Measurements from ENCODE around the gene MID1.

Gene MID1, protein sequence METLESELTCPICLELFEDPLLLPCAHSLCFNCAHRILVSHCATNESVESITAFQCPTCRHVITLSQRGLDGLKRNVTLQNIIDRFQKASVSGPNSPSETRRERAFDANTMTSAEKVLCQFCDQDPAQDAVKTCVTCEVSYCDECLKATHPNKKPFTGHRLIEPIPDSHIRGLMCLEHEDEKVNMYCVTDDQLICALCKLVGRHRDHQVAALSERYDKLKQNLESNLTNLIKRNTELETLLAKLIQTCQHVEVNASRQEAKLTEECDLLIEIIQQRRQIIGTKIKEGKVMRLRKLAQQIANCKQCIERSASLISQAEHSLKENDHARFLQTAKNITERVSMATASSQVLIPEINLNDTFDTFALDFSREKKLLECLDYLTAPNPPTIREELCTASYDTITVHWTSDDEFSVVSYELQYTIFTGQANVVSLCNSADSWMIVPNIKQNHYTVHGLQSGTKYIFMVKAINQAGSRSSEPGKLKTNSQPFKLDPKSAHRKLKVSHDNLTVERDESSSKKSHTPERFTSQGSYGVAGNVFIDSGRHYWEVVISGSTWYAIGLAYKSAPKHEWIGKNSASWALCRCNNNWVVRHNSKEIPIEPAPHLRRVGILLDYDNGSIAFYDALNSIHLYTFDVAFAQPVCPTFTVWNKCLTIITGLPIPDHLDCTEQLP

DNA sequence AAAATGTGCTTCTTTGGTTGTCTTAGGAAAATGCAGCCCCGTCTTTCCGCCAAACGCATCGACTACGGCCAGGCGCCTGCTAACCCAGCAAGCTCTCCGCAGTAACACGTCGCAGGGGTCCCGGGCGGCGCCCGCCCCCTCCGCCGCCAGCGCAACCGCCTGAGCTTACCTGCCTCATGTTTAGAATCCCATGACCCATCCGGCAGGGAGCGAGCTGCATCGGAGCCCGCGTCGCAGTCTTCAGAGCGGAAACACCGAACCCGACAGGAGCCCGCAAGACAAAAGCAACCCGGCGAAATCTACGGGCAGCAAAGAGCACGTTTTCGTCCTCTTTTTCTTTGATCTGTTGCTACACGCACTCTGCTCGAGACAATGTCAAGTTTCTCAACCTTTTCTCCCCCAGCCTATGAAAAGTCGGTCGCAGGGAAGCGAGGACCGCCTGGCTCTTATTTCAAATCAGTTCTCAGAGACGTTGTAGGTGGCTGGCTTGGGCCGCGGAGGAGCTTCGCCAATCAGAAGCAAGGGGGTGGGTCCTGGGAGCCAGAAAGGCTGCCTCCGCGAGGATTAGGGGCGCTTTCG, at the start of gene MID1:
TSS of gene MID1 (minus strand) at position 465 of the 579 bp plus-strand sequence. CDS start 53,038 bp downstream, outside the sequence.
- DNase-seq (ENCODE audit: extremely low spot score, insufficient read length, low read depth) (no peak), FAIRE-seq (no peak)

DNA sequence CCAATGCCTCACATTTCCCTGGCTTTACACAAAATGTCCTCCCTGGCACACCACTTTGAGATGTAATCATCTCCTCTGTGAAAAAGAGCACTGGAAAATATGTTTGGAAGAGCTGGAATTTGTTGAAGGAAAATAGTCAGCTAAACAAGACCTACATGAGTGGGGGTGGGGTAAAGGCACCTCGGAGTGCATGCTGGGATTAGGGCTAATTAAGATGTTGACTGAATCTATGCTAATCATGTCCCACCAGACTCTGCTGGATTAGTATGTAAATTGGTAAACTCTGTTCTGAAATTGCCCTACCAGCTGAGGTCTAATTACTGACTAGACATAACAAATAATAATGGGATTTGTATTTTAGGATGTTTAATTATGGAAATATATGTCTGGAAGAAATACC, 46.8 kb upstream of the MID1 start:
- FAIRE-seq, result no peak

DNA sequence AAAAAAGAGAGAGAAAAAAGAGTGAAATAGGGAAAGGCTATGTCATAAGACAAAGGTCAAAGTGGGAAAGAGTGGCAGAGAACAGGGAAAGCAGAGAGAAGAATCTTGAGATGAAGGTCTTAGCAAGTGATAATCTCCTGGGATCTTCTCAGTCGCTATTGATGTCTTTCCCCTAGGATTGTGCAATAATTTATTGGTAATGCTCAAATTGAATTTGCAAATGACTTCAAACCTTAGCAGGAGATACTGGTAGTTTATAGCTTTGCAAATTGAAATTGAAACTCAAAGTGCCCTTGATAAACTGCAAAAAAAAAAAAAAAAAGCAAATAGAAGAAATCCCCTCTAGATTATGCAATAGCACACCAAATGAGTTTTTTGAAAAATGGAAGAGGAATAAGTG, 45.7 kb upstream of the MID1 start:
- FAIRE-seq, result no peak
- no peak for DNase-seq (ENCODE audit: extremely low spot score, insufficient read length, low read depth)

More for the DNA sequence above, 46.8 kb upstream of the MID1 start:
- DNase-seq (ENCODE audit: extremely low spot score, insufficient read length, low read depth), result no peak

DNA sequence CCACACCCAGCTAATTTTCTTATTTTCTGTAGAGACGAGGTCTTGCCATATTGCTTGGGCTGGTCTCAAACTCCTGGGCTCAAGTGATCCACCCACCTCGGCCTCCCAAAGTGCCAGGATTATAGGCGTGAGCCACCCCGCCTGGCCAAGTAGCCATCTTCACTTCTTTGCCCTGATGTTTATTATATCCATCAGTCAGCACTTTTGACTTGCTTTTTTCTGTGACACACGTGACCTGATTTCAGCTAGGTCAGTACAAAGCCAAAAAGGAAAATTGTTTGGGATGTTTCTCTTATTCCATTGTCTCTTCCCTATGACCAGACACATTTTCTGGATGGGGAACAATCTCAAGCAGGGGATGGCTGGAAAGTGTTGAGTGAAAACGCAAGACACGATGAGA, 45.3 kb upstream of the MID1 start:
- no peak for FAIRE-seq
- no peak for DNase-seq (ENCODE audit: extremely low spot score, insufficient read length, low read depth)

DNA sequence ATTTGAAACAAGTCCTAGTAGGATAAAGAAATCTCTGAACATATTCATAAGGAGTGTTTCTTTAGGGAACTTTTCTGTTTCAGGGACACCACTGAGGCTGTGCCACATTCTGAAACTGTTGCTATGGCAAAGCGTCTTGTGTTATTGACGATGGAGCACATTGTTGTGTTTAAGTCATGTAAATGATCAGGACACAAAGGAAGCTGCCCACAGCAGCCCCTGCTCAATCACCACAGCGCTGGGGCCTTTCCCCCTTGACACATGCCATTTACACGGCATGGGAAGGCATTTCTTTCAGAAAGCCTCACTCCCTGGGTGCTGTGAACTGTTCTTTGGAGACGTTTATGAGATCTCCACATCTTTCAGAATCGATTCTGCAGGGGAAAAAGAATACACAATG, 39.8 kb upstream of the MID1 start:
- DNase-seq (ENCODE audit: extremely low spot score, insufficient read length, low read depth) (no peak), FAIRE-seq (no peak)

DNA sequence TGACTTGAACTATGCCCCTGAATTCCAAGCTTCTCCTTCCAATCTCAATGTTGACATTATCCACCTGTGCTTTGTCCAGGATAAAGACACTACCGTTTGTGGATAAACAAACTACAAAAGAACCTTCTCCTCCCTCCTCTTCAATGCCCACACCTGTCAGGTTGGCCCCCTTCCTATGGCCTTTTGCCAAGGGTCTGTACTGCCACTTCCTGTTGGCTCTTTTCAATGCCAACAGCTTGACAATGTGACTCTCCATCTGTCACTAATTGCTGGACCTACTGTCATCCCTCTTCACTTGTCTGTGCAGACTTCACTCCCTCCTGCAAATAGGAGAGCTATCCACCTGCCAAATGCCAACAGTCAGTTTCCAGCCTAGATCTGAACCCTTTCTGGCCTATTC, 35.8 kb upstream of the MID1 start:
- FAIRE-seq (no peak), DNase-seq (ENCODE audit: extremely low spot score, insufficient read length, low read depth) (no peak)

DNA sequence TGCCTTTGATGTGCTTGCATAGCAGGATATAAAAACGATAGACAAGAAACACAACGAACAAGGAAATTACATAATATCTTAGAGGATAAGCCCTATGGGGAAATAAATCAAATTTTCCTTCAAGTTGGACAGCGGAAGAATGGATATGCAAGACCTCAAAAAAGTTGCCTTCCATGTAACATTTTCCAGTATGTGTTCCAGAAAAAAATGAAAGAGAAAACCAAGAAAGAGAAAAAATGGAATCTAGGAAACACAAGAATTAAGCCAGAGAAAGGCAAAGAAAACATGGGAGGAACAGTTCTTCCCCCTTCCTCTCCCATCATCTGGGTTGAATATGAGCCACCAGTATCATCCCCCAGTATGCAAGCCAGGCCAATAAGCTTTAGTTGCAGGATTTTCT, 34.6 kb upstream of the MID1 start:
- FAIRE-seq (no peak), DNase-seq (ENCODE audit: extremely low spot score, insufficient read length, low read depth) (no peak)

DNA sequence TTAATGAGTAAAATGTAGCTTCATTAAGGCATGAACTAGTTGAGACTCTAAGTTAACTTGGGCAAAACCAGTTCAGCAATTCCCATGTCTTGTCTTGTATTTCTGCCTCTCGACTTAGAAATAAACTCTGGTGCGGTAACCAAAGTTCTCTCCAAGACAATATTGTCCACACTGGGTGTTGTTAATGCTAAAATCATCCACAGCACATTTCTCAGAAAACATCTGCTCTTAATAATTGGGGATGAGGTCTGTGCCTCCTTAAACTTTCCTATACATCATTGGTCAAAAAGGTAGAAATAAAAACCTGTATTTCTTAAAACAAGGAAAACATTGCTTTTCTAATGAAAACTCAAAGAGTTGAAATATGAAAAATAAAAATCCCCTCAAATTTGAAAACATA, 32.9 kb upstream of the MID1 start:
- DNase-seq (ENCODE audit: extremely low spot score, insufficient read length, low read depth), result no peak
- FAIRE-seq, result no peak

DNA sequence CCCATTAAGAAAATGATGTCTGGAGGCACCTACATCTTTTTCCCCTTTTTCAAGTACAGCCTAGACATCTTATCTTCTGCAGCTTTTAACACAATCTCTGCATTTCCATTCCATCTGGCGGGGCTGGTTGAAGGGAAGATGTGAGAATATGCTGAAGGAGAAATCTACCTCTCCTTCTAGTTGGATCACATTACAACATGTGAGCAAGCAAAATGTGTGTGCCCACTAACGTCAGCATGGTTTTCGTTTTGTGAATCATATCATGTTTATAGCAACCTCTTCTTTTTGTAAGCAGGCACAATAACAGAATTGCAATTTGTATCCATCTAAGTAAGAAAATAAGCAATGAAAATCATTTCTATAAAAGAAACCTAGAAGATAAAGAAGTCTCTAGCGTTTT, 28.9 kb upstream of the MID1 start:
- FAIRE-seq (no peak), DNase-seq (ENCODE audit: extremely low spot score, insufficient read length, low read depth) (no peak)

DNA sequence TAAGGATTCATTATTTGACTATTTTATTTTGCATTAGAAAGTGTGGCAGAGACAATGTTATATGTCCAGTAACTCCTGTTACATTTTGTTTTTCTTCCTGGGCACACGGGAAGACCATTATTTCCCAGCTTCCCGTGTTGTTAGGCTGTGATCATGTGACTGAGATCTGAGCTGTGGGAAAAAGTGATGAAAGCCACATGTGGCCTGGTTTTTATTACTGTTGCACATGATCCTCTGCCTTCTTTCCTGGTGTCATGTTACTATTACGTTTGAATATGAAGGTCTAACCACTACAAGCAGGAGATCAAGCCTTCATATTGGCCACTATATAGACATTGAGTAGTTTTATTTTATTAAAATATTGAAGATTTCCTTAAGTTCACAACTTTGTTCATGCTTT, 28.2 kb upstream of the MID1 start:
- DNase-seq (ENCODE audit: extremely low spot score, insufficient read length, low read depth) (no peak), FAIRE-seq (no peak)

DNA sequence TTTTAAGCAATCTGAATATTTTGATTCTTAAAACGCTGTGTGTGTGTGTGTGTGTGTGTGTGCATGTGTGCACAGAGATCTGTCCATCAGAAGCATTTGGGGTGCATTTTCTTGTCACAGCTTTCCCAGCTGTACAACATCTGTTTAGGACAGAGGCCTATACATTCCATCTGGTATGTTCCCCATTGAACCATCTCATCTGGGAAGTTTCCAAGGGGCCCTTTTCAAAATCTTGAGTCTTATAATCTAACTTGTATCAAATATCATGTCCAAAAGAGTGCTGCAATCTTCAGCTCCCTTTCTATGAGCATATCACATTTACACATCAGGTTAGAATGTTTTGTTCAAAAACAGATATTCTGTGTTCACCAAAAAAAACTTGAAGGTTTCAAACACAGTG, 16.5 kb upstream of the MID1 start:
- no peak for DNase-seq (ENCODE audit: extremely low spot score, insufficient read length, low read depth)
- FAIRE-seq, result no peak

DNA sequence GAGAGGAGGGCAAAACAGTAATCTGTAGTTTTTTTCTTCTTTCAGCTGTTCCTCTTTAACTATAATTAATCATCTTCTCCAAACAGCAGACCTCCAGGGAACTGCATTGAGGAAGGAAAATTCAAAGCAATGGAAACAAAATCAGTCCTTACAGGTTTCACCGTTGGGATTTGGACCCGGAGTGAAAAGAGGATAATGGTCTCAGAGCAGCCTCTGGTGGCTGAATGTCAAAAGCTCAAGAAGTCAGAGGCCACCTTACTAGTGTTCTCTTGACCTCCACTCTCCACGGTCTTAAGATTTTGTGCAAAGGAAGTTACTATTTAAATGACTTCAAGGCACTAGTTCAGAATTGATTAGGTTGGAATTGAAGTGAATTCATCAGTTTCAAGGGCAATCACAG, 16.0 kb upstream of the MID1 start:
- FAIRE-seq, result no peak
- no peak for DNase-seq (ENCODE audit: extremely low spot score, insufficient read length, low read depth)

DNA sequence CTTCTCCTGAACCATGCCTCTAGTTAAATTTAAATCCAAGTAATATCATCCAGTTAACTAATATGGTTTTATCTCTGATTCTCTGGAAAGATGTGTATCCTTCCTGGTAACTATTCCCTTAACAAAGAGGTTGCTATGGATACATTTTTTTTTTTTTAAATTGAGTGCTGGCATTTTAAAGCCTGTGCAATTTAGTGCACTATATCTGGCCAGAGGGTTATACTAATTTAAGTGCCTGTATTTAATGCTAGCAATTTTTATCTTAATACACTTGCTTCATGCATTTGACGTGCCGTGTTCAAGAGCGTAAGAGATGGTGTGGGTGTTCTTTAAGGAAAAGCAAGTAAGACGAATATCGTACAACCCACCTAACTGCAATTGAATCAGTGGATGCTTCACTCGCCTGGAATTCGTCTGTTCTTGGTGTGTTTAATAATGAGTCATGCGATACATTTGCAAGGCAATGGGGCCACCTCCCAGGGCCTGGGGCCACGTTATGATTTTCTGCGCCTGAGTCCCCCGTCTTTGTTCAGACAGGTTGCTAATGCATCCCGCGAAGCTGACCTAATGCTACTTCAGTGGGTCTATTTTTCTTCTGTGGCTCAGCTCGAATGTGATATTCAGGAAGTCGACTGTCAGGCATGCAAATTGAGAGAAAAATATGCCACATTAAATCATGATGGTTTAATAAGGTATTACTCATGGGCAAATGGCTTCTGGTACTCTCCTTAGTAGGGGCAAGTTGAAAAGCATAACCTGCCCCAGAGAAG, 14.2 kb upstream of the MID1 start:
- FAIRE-seq, result no peak
- DNase-seq (ENCODE audit: extremely low spot score, insufficient read length, low read depth), result no peak

DNA sequence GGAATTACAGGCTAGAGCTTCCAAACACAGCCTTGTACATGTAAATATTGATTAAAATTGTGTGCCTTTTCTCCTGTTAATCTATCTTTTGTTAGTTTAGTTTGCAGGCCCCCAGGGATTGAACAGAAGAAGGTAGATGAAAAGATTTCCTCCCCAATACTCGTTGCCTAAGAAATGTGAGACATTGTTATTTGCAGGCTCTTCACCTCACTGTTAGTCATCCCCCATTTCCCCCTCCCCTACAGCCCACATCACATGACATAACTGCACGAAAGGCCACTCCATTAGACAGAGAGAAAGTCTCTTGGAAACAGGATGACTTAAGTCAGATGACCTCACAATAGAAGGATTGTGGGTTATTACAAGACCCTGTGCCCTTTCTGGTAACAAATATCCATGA, 13.3 kb upstream of the MID1 start:
- no peak for FAIRE-seq

DNA sequence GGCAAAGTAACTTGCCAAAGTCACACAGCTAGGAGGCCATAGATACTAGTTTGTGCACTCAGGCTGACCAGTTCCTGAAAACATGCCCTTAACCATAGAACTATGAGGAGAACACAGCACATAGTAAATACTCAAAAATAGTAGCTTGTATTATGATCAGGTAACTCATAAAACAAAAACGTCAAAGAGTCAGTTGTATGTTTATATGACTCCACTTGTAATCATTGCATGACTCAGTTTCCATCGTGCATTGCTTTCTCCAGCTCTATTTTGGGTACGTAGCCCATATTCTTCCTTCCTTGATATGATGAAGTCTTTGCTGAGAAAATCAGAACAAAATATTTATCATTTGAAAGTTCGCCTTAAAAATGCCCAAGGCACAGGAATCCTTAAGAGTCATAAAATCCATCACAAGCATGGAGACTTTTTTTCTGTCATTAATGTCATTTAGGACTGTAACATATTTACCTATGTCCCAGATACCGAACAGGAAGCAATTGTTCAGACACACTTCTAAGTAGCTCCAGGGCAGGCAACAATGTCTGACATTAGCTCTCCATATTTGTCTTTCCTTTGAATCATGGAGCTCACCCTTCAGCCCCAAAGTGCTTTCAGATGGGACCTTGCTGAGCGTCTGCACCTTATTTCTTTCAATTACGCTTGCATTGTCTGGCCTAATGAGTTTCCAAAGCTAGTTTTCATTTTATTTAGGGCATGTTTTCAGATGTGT, 11.2 kb upstream of the MID1 start:
- no peak for FAIRE-seq

More for the DNA sequence above, 13.3 kb upstream of the MID1 start:
- no peak for DNase-seq (ENCODE audit: extremely low spot score, insufficient read length, low read depth)

DNA sequence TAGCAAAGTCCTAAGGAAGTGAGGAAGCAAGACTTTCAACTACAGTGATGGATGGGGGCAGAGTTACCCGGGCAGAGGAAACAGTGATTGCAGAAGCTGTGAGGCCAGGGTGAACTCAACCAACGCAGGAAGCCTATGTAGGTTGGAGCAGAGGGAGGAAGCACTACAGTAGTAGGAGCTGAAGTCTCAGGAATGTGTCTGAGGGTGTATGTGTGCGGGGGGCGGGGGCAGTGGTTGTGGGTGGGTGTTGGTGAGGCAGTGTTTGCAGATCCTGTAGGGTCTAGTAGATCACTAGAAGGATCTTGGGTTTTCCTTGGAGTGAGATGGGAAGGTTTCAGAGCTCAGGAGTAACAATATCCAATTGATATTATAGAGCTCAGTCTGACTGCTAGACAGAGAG, 9.9 kb upstream of the MID1 start:
- FAIRE-seq, result no peak
- no peak for DNase-seq (ENCODE audit: extremely low spot score, insufficient read length, low read depth)

More for the DNA sequence above, 11.2 kb upstream of the MID1 start:
- DNase-seq (ENCODE audit: extremely low spot score, insufficient read length, low read depth), result no peak

DNA sequence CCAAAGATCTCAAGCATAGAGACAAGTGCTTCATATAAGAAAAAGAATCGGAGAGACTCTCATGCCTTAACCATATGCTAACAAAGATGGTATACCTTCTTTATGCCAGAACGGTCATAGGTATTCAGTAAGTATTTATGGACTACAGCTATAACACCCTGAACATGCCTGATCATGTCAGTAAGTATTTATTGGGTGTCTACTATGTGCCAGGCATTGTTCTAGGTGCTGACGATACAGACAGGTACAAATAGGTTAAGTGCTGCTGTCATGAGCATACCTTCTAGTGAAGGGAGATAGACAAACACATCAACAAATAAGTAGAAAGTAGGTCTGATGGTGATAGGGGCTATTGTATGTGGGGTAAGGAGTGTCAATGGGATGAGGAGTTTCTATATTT, 9.5 kb upstream of the MID1 start:
- DNase-seq (ENCODE audit: extremely low spot score, insufficient read length, low read depth) (no peak), FAIRE-seq (no peak)

DNA sequence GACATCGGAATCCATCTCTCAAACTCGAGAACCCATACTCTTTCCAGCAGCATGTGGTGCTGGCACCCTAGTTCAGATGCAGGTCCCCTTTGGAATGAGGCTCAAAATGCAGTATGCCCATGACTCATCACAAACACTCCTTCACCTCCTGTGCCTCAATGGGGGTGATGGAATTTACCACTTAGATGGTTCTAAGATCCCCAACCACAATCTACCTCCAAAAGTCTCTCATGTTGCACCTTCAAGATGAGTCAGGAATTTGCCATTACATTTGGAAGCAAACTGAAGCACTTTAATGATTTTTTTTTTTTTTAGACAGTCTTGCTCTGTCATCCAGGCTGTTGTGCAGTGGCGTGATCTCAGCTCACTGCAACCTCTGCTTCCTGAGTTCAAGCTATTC, 8.5 kb upstream of the MID1 start:
- FAIRE-seq (no peak), DNase-seq (ENCODE audit: extremely low spot score, insufficient read length, low read depth) (no peak)

DNA sequence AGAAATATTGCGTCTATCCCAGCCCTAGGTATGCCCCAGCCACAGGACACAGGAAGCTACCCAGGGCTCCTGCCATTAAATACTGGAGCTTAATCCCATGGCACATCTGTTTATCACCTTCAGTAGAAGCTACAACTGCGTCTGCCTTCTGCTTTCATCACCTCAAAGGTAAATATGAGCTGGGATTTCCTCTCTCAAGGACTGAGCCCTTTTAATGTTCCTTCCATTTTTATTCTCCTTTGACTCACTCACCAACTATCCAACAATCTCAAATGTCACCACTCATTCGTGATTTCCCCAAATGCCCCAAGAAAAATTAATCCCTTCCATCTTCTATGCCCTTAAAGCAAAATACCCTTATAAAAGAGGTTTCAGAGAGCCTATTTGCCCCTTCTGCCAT, 1.8 kb upstream of the MID1 start:
- DNase-seq (ENCODE audit: extremely low spot score, insufficient read length, low read depth) (no peak), FAIRE-seq (no peak)

DNA sequence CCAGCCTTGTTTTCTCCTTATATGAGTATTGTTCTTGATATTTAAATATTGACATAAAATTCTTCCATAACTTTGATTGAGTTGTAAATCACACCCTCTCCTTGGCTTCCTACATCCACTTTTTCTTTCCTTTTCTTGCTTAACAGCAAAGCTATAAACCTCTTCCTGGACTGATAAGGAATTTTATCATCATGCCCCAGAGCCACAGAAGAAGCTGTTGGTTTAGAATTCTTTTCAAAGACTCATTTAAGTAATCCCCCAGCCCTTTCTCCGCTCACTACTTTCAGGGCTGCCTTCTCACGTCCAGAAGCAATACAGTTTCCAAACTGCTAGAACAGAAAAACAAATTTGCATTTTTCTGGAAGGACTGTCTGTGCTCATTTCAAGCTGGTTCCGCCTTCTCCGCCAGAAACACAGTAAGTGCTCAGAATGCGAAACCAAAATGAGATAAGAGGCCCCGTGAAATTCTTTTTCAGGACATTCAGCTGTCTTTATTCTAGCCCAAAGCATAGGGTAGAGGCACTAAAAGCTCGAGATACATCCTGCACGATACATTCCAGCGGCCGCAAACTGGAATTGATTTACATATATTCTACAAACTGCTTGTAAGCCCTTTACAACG, 849 bp downstream of the MID1 start:
- peak; percentile 66 for FAIRE-seq

More for the DNA sequence above, 849 bp downstream of the MID1 start:
- DNase-seq (ENCODE audit: extremely low spot score, insufficient read length, low read depth), result no peak
